Right cardiac atrium (tissue), 5 donors: ENCODE data around the gene TTC39C. TPM values are rescaled to one million over a fixed set of nuclear protein-coding genes. Genes with fewer than 3 reads are reported as not detected.

ENCODE experiments used
- ATAC-seq, 2 donors: fragments of 200-7000 bp; cut with Tn5 transposase; one replicate each; pipeline versions ENCODE4 v1.8.0 to v1.9.1; 2020; ENCODE audit warnings: moderate library complexity in 2 of 2, mild to moderate bottlenecking in 1 of 2
- DNase-seq, 3 donors: peaks; one replicate each; pipeline ENCODE4 v3.0.0-alpha.2; 2020
- H3K27ac ChIP-seq: one replicate; pipeline ENCODE4 v1.5.1; 2013; ENCODE audit warnings: mild to moderate bottlenecking, low read length, control low read depth, moderate library complexity
- H3K27me3 ChIP-seq: one replicate; pipeline ENCODE4 v1.6.1; 2013; ENCODE audit not compliant: control insufficient read depth, insufficient read depth
- H3K4me1 ChIP-seq: one replicate; pipeline ENCODE4 v1.6.1; 2013; ENCODE audit warnings: low read length; ENCODE audit not compliant: control insufficient read depth, insufficient read depth
- H3K4me3 ChIP-seq: one replicate; pipeline ENCODE4 v1.5.1; 2013; ENCODE audit warnings: low read length, control low read depth
- H3K9me3 ChIP-seq: one replicate; pipeline ENCODE4 v1.6.1; 2013; ENCODE audit warnings: low read length; ENCODE audit not compliant: control insufficient read depth
- WGBS: extraction: QIAGEN DNeasy Blood & Tissue Kit; methylation state at CpG from one replicate; pipeline ENCODE4 v1.1.7; 2013; 5-methylcytosine and 5-hydroxymethylcytosine counted together
- intact Hi-C, 4 donors: fragments of 100-400 bp; cut with DNase I; formaldehyde crosslinking; loops; one replicate each; pipeline versions ENCODE4 v1.11.0 to v1.14.0; 2022 to 2023
- polyA plus RNA-seq: library from polyadenylated mRNA; stranded (reverse); fragments of 200-250 nt; gene quantifications from one replicate; pipeline ENCODE4 v1.2.3, GENCODE V29; 2013
- total RNA-seq, 4 donors: library from RNA; stranded (reverse); fragmentation: NEBNext Ultra II Directional; extraction: Animal tissue kit (Norgen Biotek cat#: 25700); gene quantifications; one replicate each; pipeline ENCODE4 v1.2.1, GENCODE V29; 2021
- donor health status: healthy with polysubstance abuse.
- donor health status: DM: no; HTN: yes; CAD: no.
- donor health status: DM: no; HTN: no; CAD: no.
- donor health status: DM: no; HTN: yes; CAD: no; lungs with severe emphysema.
- donor health status: DM: yes; HTN: yes; CAD: no.

Gene TTC39C
- total and polyA plus RNA-seq, 5 donors: 2.8 to 11.0 (median 5.4) TPM

DNA sequence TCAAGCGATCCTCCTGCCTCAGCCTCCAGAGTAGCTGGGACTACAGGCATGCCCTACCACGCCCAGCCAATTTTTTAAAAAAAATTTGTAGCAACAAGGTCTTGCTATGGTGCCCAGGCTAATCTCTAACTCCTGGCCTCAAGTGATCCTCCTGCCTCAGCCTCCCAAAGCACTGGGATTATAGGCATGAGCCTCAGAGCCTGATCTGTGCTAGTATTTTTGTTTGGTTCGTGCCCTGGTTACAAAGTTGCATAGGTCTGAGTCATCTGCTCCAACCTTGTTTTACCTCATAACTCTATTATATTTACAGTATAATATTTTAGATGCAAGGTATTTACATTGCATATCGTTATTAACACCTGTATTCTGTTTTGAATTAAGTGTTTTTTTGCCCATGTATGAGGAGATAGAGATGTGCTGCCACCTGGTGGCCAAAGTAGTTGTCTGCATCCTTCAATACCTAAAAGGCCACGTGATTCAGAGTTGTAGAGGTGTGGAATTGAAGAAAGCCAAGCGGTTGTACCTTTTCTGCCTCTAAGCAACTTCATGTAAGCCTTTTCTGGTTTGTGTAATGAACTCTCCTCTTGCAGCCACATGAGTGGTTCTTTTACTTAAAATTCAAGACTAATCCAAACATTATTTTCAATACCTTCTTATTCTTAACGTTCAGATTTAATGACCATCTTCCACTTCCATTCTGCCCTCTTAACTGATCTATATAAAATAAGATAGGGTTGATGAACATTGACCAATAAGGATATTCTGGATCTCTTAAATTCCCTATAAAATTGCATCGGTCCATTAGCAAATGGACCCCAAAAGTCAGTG is 104.4 kb downstream of the TTC39C start:
- Histone ChIP-seq H3K27me3 (no peaks in the 10 kb centered on the region), H3K4me3 (no peak overlapping the region), H3K27ac (no peak overlapping the region), H3K4me1 (no peaks in the 10 kb centered on the region), H3K9me3 (no peaks in the 10 kb centered on the region)
- DNase-seq (peak; percentile 60 to 89 (median 70)), ATAC-seq (peak; percentile 46 to 74)
- WGBS: 63% methylated on average over 8 of the region's 8 CpGs
- intact Hi-C loops: loop anchor here in 3 of 4 donors (5.0 to 10.0 kb wide), 3 partner anchors 94 to 162 kb away; partner anchors contain the start of gene TTC39C (in 2 of the 3)

DNA sequence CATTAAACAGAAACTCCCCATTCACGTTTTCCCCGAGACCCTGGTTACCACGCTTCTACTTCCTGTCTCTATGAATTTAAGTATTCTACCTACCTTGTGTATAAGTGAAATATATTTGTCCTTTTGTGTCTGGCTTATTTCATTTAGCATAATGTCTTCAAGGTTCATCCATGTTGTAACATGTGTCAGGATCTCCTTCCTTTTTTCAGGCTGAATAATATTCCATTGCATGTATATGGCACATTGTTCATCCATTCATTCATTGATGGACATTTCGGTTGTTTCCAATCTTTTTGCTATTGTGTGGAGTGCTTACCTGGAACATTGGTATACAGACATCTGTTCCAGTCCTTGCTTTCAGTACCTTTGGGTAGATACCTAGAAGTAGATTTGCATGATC is 106.1 kb downstream of the TTC39C start:
- DNase-seq (no peak), ATAC-seq (no peak)
- H3K27ac ChIP-seq: no peak overlapping the region
- no peaks in the 10 kb centered on the region for H3K27me3 ChIP-seq
- no peaks in the 10 kb centered on the region for H3K4me1 ChIP-seq
- no peaks in the 10 kb centered on the region for H3K9me3 ChIP-seq
- WGBS: 92% methylated on average over 4 of the region's 4 CpGs
- no peak overlapping the region for H3K4me3 ChIP-seq
- intact Hi-C loops: no loop called here

- Histone ChIP-seq H3K4me3 (no peak overlapping the region), H3K27ac (no peak overlapping the region), H3K4me1 (no peaks in the 10 kb centered on the region), H3K27me3 (no peaks in the 10 kb centered on the region), H3K9me3 (no peaks in the 10 kb centered on the region)
- intact Hi-C loops: no loop called here
- WGBS: 94% methylated on average over 2 of the region's 2 CpGs
- ATAC-seq (no peak), DNase-seq (no peak)
These were observed 107.1 kb downstream of the TTC39C start for GRCh38 chr18:24121625-24122024.

- intact Hi-C loops: no loop called here
- ATAC-seq: no peak
- WGBS: 56% methylated on average over 3 of the region's 3 CpGs
- Histone ChIP-seq H3K27ac (no peak overlapping the region), H3K4me1 (no peaks in the 10 kb centered on the region), H3K9me3 (no peaks in the 10 kb centered on the region), H3K4me3 (no peak overlapping the region), H3K27me3 (no peaks in the 10 kb centered on the region)
- no peak for DNase-seq
These were observed 111.8 kb downstream of the TTC39C start for GRCh38 chr18:24126155-24126961.

DNA sequence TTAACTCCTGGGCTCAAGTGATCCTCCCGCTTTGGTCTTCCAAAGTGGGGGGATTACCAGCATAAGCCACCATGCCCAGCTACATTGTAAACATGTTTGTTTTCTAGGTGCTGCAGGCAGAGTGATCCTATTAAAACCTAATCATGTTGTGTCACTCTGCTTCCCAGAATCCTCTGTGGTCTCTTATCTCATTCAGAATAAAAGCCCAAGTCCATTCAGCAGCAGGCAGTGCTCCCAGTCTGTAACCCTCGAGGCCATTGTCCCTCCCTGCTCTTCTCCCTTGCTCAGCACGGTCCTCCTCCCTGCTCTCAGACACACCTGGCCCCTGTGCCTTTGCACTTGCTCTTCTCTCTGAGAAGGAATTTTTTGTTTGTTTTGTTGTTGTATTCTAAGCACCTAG is 113.2 kb downstream of the TTC39C start:
- ATAC-seq: no peak
- intact Hi-C loops: no loop called here
- Histone ChIP-seq H3K27me3 (no peaks in the 10 kb centered on the region), H3K27ac (no peak overlapping the region), H3K4me1 (no peaks in the 10 kb centered on the region), H3K9me3 (no peaks in the 10 kb centered on the region), H3K4me3 (no peak overlapping the region)
- no peak for DNase-seq
- WGBS: 90% methylated on average over 3 of the region's 3 CpGs

- no peaks in the 10 kb centered on the region for H3K9me3 ChIP-seq
- H3K4me3 ChIP-seq: no peak overlapping the region
- WGBS: 98% methylated on average over 4 of the region's 4 CpGs
- H3K27me3 ChIP-seq: no peaks in the 10 kb centered on the region
- intact Hi-C loops: no loop called here
- H3K4me1 ChIP-seq: no peaks in the 10 kb centered on the region
- DNase-seq (no peak), ATAC-seq (no peak)
- no peak overlapping the region for H3K27ac ChIP-seq
These were observed 114.1 kb downstream of the TTC39C start for GRCh38 chr18:24128700-24129099.

DNA sequence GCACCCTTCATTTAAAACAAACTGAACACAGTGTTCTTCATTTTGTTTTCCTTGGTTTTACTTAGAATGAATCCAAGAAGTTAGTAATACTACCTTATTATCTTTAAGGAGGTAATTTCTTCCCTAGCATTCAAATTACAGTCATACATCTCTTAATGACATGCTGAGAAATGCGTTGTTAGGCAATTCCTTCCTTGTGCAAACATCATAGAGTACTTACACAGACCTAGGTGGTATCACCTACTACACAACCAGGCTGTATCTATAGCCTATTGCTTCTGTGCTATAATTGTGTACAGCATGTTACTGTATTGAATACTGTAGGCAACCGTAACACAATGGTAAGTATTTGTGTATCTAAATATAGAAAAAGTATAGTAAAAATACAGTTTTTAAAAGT is 115.9 kb downstream of the TTC39C start:
- Histone ChIP-seq H3K4me1 (no peaks in the 10 kb centered on the region), H3K27me3 (no peaks in the 10 kb centered on the region)

DNA sequence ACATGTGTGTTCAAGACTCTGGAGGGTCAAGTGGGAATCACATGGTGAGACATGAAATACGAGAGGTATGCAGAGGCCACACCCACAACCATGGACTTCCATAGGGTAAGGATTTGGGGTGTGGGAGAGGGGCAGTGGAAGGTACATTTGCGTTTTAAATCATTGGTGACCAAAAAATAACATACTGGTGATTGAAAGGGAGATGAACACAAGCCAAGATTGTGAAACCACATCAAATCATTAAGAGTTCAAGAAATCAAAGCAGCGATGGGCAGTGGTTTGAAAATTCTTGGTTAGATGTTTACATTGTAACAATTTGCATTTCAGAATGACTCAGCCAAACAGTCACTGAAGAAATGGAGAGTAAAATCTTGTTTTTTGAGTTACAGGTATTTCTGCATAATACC is 122.4 kb downstream of the TTC39C start:
- Histone ChIP-seq H3K27ac (no peak overlapping the region), H3K27me3 (no peaks in the 10 kb centered on the region), H3K4me1 (no peaks in the 10 kb centered on the region), H3K9me3 (no peaks in the 10 kb centered on the region), H3K4me3 (no peak overlapping the region)
- 84% methylated on average over 3 of the region's 3 CpGs for WGBS
- intact Hi-C loops: no loop called here
- no peak for DNase-seq
- ATAC-seq: no peak

More for the DNA sequence above, 115.9 kb downstream of the TTC39C start:
- intact Hi-C loops: no loop called here
- Histone ChIP-seq H3K9me3 (no peaks in the 10 kb centered on the region), H3K4me3 (no peak overlapping the region), H3K27ac (no peak overlapping the region)
- no peak for DNase-seq
- ATAC-seq: no peak
- 72% methylated on average over 2 of the region's 2 CpGs for WGBS

- Histone ChIP-seq H3K4me1 (no peaks in the 10 kb centered on the region), H3K27me3 (no peaks in the 10 kb centered on the region), H3K9me3 (no peaks in the 10 kb centered on the region), H3K27ac (no peak overlapping the region), H3K4me3 (peak overlapping the region; percentile 60)
- intact Hi-C loops: no loop called here
- ATAC-seq (peak in 1 of 2 donors; percentile 19), DNase-seq (no peak)
- 43% methylated on average over 7 of the region's 7 CpGs for WGBS
These were observed 123.8 kb downstream of the TTC39C start for GRCh38 chr18:24138409-24138788.

- no peaks in the 10 kb centered on the region for H3K4me1 ChIP-seq
- H3K4me3 ChIP-seq: peak within 1 kb of the TSS; percentile 60
- no peaks in the 10 kb centered on the region for H3K27me3 ChIP-seq
- no peaks in the 10 kb centered on the region for H3K9me3 ChIP-seq
- DNase-seq: peak; percentile 80 to 88 (median 88)
- intact Hi-C loops: no loop called here
- no peak within 1 kb of the TSS for H3K27ac ChIP-seq
- 3% methylated on average over 63 of the region's 63 CpGs for WGBS
- peak; percentile 89 to 95 for ATAC-seq
These were observed 124.4 kb downstream of the TTC39C start, which contains the start of gene CABYR for GRCh38 chr18:24138789-24139616. Gene CABYR, plus strand, starts transcription at chr18:24139062. Its CDS starts 4,053 bp downstream, at chr18:24143115.
